Epithelial cell of prostate (primary cell): ENCODE measurements around the gene DHRS11.
"Not testable (repeated sequence)": the region's sequence is repeated elsewhere in the genome, so short reads cannot be mapped to it uniquely, and the experiment has no call there.

Source experiments
- DNase-seq: peaks from one replicate; pipeline ENCODE4 v3.0.0-alpha.2; 2011; ENCODE audit warnings: low read depth, low spot score
- H3K27ac ChIP-seq: fragments of 450-650 bp; 2 replicates; pipeline ENCODE4 v1.5.1; 2017; ENCODE audit warnings: mild to moderate bottlenecking

DHRS11 gene

GRCh38 chr17:36592716-36593321 lies 1.1 kb downstream of the DHRS11 start:
- DNase-seq: no peak
- H3K27ac ChIP-seq: peak overlapping the region; percentile 50

- DNase-seq: no peak
- H3K27ac ChIP-seq: peak overlapping the region; percentile 50
Measured at GRCh38 chr17:36593656-36594316, 2.1 kb downstream of the DHRS11 start.

- peak overlapping the region; percentile 50 for H3K27ac ChIP-seq
- no peak for DNase-seq
Measured at GRCh38 chr17:36594626-36595401, 3.1 kb downstream of the DHRS11 start.

- DNase-seq: no peak
- H3K27ac ChIP-seq: no peak overlapping the region
Measured at GRCh38 chr17:36597226-36597625, 5.5 kb downstream of the DHRS11 start.

- no peak for DNase-seq
- no peak overlapping the region for H3K27ac ChIP-seq
Measured at GRCh38 chr17:36597866-36598777, 6.4 kb downstream of the DHRS11 start.

- DNase-seq: no peak
- H3K27ac ChIP-seq: no peak overlapping the region
Measured at GRCh38 chr17:36598951-36599401, 7.3 kb downstream of the DHRS11 start.

GRCh38 chr17:36599546-36600250 lies 8.0 kb downstream of the DHRS11 start:
- DNase-seq: no peak
- H3K27ac ChIP-seq: no peak overlapping the region

GRCh38 chr17:36600465-36600864 lies 8.8 kb downstream of the DHRS11 start:
- H3K27ac ChIP-seq: peak overlapping the region; percentile 66
- DNase-seq: no peak

- DNase-seq: no peak
- H3K27ac ChIP-seq: peak overlapping the region; percentile 66
Measured at GRCh38 chr17:36600936-36601302, 9.2 kb downstream of the DHRS11 start.

- no peak for DNase-seq
- peak within 1 kb of the TSS; percentile 66 for H3K27ac ChIP-seq
Measured at GRCh38 chr17:36601303-36602029, 9.8 kb downstream of the DHRS11 start, which contains the start of gene MRM1. MRM1 (plus strand) TSS chr17:36601583; CDS start chr17:36601811, 228 bp downstream.

- H3K27ac ChIP-seq: peak overlapping the region; percentile 66
- no peak for DNase-seq
Measured at GRCh38 chr17:36602030-36602748, 10.5 kb downstream of the DHRS11 start.

- no peak overlapping the region for H3K27ac ChIP-seq
- no peak for DNase-seq
Measured at GRCh38 chr17:36602924-36603384, 11.3 kb downstream of the DHRS11 start.

- not testable (repeated sequence) for H3K27ac ChIP-seq, DNase-seq
Measured at GRCh38 chr17:36605028-36605427, 13.3 kb downstream of the DHRS11 start.

GRCh38 chr17:36608280-36608679 lies 16.6 kb downstream of the DHRS11 start:
- DNase-seq: no peak
- H3K27ac ChIP-seq: no peak overlapping the region

- peak overlapping the region; percentile 12 for H3K27ac ChIP-seq
Measured at GRCh38 chr17:36608794-36609497, 17.3 kb downstream of the DHRS11 start.

GRCh38 chr17:36609498-36609862 lies 17.8 kb downstream of the DHRS11 start:
- H3K27ac ChIP-seq: no peak overlapping the region
- no peak for DNase-seq

More at GRCh38 chr17:36608794-36609497, 17.3 kb downstream of the DHRS11 start:
- DNase-seq: peak; percentile 34

GRCh38 chr17:36610474-36610873 lies 18.8 kb downstream of the DHRS11 start:
- no peak overlapping the region for H3K27ac ChIP-seq
- no peak for DNase-seq
